K562 (cell line): ENCODE results near the gene ATXN2L. TPM values are rescaled to one million over a fixed set of nuclear protein-coding genes. Genes with fewer than 3 reads are reported as not detected.

Experiments used
- AFF1 ChIP-seq, 2 experiments: fragments of 450-650 bp; IDR thresholded peaks; 2 replicates each; pipeline ENCODE4 v1.6.1; 2018; ENCODE audit warnings: mild to moderate bottlenecking in 2 of 2, low read depth in 1 of 2; ENCODE audit not compliant: partially characterized antibody in 2 of 2
- CHD1 ChIP-seq: fragments of 200-600 bp; sonication (generic); IDR thresholded peaks from one replicate; pipeline ENCODE4 v1.6.1; 2012; ENCODE audit warnings: mild to moderate bottlenecking, moderate library complexity, low read length, inconsistent platforms
- FOXA3 ChIP-seq, 2 experiments: fragments of 450-650 bp in 1 of 2; sonication (generic) in 1 of 2; formaldehyde crosslinking; IDR thresholded peaks in 1 of 2; conservative IDR thresholded peaks in 1 of 2; 2 replicates each; pipeline versions ENCODE4 v1.4.0 to v1.8.0; 2020 to 2022; ENCODE audit warnings: mild to moderate bottlenecking in 2 of 2, missing genetic modification reagents in 1 of 2
- KAT7 ChIP-seq: sonication (generic); formaldehyde crosslinking; IDR thresholded peaks from 2 replicates; pipeline ENCODE4 v1.8.0; 2022; ENCODE audit warnings: missing genetic modification reagents, mild to moderate bottlenecking, borderline replicate concordance
- ZBTB1 ChIP-seq: sonication (generic); formaldehyde crosslinking; IDR thresholded peaks from 2 replicates; pipeline ENCODE4 v1.8.1; 2023; ENCODE audit warnings: missing genetic modification reagents, low read depth, mild to moderate bottlenecking, borderline replicate concordance
- ZNF282 ChIP-seq: sonication (generic); formaldehyde crosslinking; IDR thresholded peaks from 2 replicates; pipeline ENCODE4 v1.8.1; 2023; ENCODE audit warnings: missing genetic modification reagents
- polyA plus RNA-seq, 8 experiments: library from polyadenylated mRNA; depleted of rRNA in 4 of 8; stranded (reverse) in 5 of 8; unstranded in 3 of 8; fragments of >200 nt; fragmentation: Nextera tagmentation in 2 of 8; fragmentation: Illumina TruSeq in 1 of 8; extraction: Ambion mirVana in 2 of 8; extraction: Trizol in 1 of 8; gene quantifications; 2 replicates each; pipeline versions ENCODE4 v1.2.1 to v1.2.3, GENCODE V29; 2011 to 2014; ENCODE audit warnings: inconsistent platforms in 1 of 8, missing spikeins in 1 of 8
- total RNA-seq, 7 experiments: library from RNA; depleted of rRNA in 6 of 7; stranded (reverse); fragments of >200 nt in 6 of 7; fragmentation: Illumina TruSeq in 2 of 7; extraction: Trizol in 2 of 7; gene quantifications; 2 replicates each; pipeline versions ENCODE4 v1.2.1 to v1.2.3, GENCODE V29; 2011 to 2021; ENCODE audit warnings: low replicate concordance in 1 of 7

Gene ATXN2L
- total and polyA plus RNA-seq, 9 of the 15 experiments (the other 6 are each of a cell fraction or from before 2014, with no cell fraction given) = 3.8 to 280 (median 37.2) TPM

DNA sequence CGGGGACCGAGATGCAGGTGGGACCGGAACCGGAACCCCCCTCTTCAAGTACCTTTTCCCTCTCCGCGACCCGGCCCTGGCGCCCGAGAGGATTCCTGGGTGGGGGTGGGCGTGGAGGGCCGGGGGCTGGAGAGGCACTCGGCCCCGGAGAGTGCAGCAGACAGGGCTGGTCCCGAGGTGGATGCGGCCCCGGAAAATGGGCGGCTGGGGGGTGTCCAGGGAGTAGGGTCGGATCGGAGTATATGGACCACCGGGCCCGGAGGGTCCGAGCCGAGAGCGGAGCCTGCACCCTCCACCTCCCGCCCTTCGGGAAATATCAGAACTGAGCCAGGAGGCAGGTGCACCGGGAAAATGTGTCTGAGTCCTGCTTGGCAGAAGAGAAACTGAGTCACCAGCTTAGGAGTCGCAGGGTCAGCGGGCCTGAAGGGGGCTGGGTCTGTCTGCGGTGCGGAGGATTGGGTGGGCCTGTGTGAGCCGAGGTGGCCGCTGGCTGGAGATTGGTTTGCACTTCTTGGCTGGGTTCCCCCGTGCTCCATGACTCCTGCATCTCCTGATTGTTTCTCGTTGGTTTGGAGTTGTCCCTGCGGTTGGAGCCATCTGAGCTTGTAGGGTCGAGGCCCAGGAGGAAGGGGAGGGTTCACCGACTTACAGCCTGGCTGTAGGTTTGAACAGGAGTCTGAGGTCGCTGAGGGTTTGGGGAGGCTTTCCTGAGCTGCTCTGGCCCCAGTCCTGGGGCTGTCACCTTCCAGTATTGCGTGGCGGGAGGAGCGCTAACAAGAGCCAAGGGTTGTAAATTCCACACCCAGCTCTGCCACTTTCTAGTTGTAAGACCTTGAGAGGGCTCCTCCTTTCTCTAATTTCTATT lies 41.4 kb downstream of the ATXN2L start (continued):
- TF ChIP-seq AFF1 (IDR thresholded peaks at IDR 0.05; ENCODE audit: low read depth in 1 of 2, partially characterized antibody in 2 of 2) = no peak
- TF ChIP-seq CHD1 = peak; percentile 87
- peak; percentile 82; the same call in 1 of the 2 replicates for TF ChIP-seq KAT7
- 0 out of 2 replicates have a peak, but pooled peaks have one; percentile 19 for TF ChIP-seq ZNF282
- 0 out of 2 replicates have a peak, but pooled peaks have one; percentile 14 for TF ChIP-seq ZBTB1 (CRISPR knock-in tag)
- TF ChIP-seq FOXA3 (CRISPR knock-in tag; conservative IDR thresholded peaks at IDR 0.05 in 1 of 2, IDR thresholded peaks at IDR 0.05 in 1 of 2) = peak in 1 of 2 experiments; percentile 71; a peak in 2 of 4 replicates
